ENCODE data around the gene SDK2. TPM values are rescaled to one million over a fixed set of nuclear protein-coding genes. Genes with fewer than 3 reads are reported as not detected.

The SDK2 gene
- total and polyA plus RNA-seq, 2 experiments from 2014 or later: 0.59 to 1.2 TPM

DNA sequence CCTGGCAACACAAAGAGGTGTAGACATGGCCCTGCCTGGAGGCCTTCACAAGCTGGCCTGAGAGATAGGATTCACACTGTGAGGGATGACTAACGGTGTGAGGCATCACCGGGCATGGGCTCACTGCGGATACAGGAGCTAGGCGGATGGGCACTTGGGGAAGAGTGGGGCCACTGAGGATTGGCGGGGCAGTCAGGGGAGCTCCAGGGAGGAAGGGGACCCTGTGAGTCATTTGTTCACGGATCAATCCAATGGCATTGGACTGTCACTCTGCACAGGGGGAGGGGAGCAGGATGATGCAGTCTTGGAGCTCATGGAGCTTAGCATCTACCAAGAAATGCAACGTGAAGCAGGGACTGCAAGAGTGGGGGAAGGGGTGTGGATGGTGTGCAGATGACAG lies 117.3 kb downstream of the SDK2 start:
- no peak overlapping the region for H2AFZ ChIP-seq

DNA sequence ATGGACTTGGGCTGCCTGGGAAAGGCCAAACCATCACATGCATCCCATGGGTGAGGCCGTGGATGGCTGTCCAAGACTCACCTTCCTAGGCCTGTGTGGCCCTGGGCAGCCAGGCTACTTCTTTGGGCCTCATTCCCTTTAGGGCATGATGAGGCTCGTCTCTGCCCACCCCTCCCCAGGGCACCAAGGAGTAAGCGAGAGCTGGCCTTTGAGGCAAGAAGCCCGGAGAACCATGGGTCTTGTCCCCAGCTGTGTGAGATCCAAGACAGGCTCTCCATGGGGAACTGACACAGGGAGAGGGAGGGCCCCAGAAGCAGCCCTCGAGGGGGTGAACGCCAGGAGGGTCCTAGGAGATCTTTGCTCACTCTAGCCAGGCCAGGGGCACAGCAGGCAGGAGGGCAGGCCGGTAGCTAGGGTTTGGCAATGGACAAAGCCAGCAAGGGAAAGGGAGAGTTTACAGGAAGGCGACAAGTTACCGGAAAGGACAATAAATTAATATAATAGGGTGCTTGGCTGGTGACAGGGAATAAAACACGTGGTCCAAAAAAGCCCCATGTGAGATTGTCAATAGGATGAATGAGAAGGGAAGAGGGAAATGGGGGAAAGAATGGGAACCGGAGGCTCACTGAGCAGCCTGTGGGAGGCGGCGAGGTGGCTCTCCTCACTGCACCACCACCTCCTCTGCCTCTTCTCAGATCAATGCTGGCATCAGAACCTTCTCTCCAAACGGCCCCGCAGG lies 119.1 kb downstream of the SDK2 start:
- Histone ChIP-seq H3K79me2 (no peaks in the 10 kb centered on the region), H3K9me3 (ENCODE audit: low read depth) (no peaks in the 10 kb centered on the region), H4K20me1 (ENCODE audit: insufficient read depth, poor library complexity, severe bottlenecking) (no peaks in the 10 kb centered on the region), H3K27me3 (no peaks in the 10 kb centered on the region), H2AFZ (no peak overlapping the region), H3K4me2 (no peak overlapping the region), H3K4me3 (no peak overlapping the region), H3K4me1 (ENCODE audit: insufficient read depth) (no peaks in the 10 kb centered on the region), H3K9me2 (replicated peaks; ENCODE audit: insufficient read depth) (no peaks in the 10 kb centered on the region), H3K27ac (no peak overlapping the region), H3K36me3 (replicated peaks; ENCODE audit: insufficient read depth, low read depth) (no peaks in the 10 kb centered on the region)
- 88% methylated on average over 15 of the region's 15 CpGs for WGBS (ENCODE audit: low lambda C conversion rate, missing lambda C conversion rate)
- DNase-seq (ENCODE audit: low spot score): no peak
- TF ChIP-seq, protein P1, sequence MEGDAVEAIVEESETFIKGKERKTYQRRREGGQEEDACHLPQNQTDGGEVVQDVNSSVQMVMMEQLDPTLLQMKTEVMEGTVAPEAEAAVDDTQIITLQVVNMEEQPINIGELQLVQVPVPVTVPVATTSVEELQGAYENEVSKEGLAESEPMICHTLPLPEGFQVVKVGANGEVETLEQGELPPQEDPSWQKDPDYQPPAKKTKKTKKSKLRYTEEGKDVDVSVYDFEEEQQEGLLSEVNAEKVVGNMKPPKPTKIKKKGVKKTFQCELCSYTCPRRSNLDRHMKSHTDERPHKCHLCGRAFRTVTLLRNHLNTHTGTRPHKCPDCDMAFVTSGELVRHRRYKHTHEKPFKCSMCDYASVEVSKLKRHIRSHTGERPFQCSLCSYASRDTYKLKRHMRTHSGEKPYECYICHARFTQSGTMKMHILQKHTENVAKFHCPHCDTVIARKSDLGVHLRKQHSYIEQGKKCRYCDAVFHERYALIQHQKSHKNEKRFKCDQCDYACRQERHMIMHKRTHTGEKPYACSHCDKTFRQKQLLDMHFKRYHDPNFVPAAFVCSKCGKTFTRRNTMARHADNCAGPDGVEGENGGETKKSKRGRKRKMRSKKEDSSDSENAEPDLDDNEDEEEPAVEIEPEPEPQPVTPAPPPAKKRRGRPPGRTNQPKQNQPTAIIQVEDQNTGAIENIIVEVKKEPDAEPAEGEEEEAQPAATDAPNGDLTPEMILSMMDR (IDR thresholded peaks at IDR 0.05; ENCODE audit: poor library complexity): no peak
- TF ChIP-seq EZH2 (IDR thresholded peaks at IDR 0.05; ENCODE audit: borderline replicate concordance): no peak
- TF ChIP-seq EZH2phosphoT487 (IDR thresholded peaks at IDR 0.05; ENCODE audit: low read depth, severe bottlenecking, unreplicated experiment): no peak

More for the DNA sequence above, 117.3 kb downstream of the SDK2 start:
- H3K4me2 ChIP-seq: no peak overlapping the region
- WGBS (ENCODE audit: low lambda C conversion rate, missing lambda C conversion rate): 86% methylated on average over 7 of the region's 7 CpGs
- no peaks in the 10 kb centered on the region for H3K27me3 ChIP-seq
- no peak overlapping the region for H3K4me3 ChIP-seq
- H3K27ac ChIP-seq: no peak overlapping the region
- DNase-seq (ENCODE audit: low spot score): no peak
- H3K4me1 ChIP-seq (ENCODE audit: insufficient read depth): no peaks in the 10 kb centered on the region
- no peaks in the 10 kb centered on the region for H3K79me2 ChIP-seq
- TF ChIP-seq EZH2 (IDR thresholded peaks at IDR 0.05; ENCODE audit: borderline replicate concordance) (no peak), EZH2phosphoT487 (IDR thresholded peaks at IDR 0.05; ENCODE audit: low read depth, severe bottlenecking, unreplicated experiment) (no peak)
- TF ChIP-seq, protein P1 (IDR thresholded peaks at IDR 0.05; ENCODE audit: poor library complexity): no peak
- no peaks in the 10 kb centered on the region for H3K9me3 ChIP-seq (ENCODE audit: low read depth)
- no peaks in the 10 kb centered on the region for H4K20me1 ChIP-seq (ENCODE audit: insufficient read depth, poor library complexity, severe bottlenecking)
- H3K9me2 ChIP-seq (replicated peaks; ENCODE audit: insufficient read depth): no peaks in the 10 kb centered on the region
- no peaks in the 10 kb centered on the region for H3K36me3 ChIP-seq (replicated peaks; ENCODE audit: insufficient read depth, low read depth)

DNA sequence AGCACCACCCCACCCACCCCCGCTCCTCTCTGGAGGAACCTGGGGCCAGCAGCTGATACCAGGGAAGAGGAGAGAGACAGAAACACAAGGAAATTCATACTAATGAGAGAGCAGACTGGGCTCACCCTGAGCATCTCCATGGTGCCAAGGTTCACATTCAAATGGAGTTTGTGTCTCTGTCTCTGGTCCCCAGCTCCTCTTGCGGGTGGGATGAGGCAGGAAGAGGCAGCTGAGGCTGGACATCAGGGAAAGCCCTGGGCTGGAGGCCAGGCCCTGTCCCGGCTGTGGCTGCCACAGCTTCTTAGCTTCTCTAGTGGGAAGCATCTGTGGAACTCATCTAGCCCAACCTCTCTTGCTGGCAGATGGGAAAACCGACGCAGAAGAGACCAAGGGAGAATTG lies 121.5 kb downstream of the SDK2 start:
- Histone ChIP-seq H3K4me2 (no peak overlapping the region), H4K20me1 (ENCODE audit: insufficient read depth, poor library complexity, severe bottlenecking) (no peaks in the 10 kb centered on the region), H3K27me3 (no peaks in the 10 kb centered on the region), H3K4me1 (ENCODE audit: insufficient read depth) (no peaks in the 10 kb centered on the region), H3K36me3 (replicated peaks; ENCODE audit: insufficient read depth, low read depth) (no peaks in the 10 kb centered on the region), H2AFZ (no peak overlapping the region), H3K27ac (no peak overlapping the region), H3K9me3 (ENCODE audit: low read depth) (no peaks in the 10 kb centered on the region), H3K79me2 (no peaks in the 10 kb centered on the region), H3K9me2 (replicated peaks; ENCODE audit: insufficient read depth) (no peaks in the 10 kb centered on the region), H3K4me3 (no peak overlapping the region)
- DNase-seq (ENCODE audit: low spot score): no peak
- WGBS (ENCODE audit: low lambda C conversion rate, missing lambda C conversion rate): 88% methylated on average over 5 of the region's 5 CpGs
- TF ChIP-seq EZH2phosphoT487 (IDR thresholded peaks at IDR 0.05; ENCODE audit: low read depth, severe bottlenecking, unreplicated experiment): no peak
- TF ChIP-seq, protein P1 (IDR thresholded peaks at IDR 0.05; ENCODE audit: poor library complexity): no peak
- no peak for TF ChIP-seq EZH2 (IDR thresholded peaks at IDR 0.05; ENCODE audit: borderline replicate concordance)

All from hepatocyte (in vitro differentiated cells).